CD4-positive, alpha-beta T cell treated with Interleukin-15 for 4 hours (primary cell): ENCODE results near the gene STK39.

ENCODE experiments used
- DNase-seq: peaks from one replicate; pipeline ENCODE4 v3.0.0-alpha.2; 2020; ENCODE audit warnings: low spot score

The STK39 gene

DNA sequence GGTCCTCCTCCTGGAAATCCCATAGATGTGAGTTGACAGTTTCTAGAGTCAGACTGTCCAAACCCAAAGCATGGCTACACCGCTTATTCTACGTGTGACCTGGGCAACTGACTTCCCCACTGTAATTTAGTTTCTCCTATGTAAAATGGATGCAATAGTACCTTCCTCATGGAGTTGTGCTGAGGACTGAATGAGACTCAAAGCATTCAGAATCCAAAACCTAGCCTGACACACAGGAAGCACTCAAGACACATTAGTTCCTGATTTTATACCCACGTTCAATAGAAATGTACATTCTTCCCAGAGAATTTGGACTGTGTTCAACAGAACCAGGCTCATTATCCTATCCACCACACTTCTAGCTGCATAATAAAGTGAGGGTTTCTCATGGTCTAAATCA lies 88.8 kb downstream of the STK39 start:
- no peak for DNase-seq

- DNase-seq = no peak
Measured at GRCh38 chr2:168157926-168158325, 89.5 kb downstream of the STK39 start.

DNA sequence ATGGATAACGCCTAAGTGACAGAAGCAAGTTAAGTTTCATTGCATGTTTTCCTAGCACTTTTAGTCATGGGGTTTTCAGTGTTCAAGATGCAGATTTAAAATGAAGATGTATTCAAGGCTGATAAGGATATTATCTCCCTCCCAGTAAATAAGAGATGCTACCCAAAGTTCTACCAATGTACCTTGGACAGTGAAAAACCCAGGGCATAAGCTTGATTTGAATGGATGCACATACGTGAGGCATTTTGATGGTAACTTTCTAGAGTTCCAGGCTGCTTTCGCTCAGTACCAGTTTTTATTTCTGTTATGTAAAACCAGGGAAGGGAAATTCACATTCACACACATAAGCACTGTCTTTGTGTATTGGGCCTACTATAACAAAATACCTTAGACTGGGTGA lies 90.3 kb downstream of the STK39 start:
- no peak for DNase-seq

GRCh38 chr2:168156661-168157060 lies 90.7 kb downstream of the STK39 start:
- no peak for DNase-seq

DNA sequence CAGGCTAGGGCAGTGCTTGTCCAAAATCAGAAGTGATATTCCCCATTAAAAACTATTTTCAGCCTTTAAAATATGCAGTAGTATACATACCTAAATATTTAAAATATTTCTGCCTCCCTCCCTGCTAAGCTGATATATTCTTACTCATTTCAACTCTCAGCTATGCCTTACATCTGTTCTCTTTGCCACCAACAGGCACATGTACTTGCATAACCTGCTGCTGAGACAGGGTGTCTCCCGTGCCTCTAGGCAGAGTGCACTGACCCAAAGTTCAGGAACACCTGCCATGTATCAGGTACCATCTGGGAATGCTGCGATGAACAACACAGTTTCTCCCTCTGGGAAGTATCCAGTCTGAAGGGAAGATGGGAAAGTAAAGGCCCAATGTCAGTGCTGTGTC lies 91.7 kb downstream of the STK39 start:
- no peak for DNase-seq

GRCh38 chr2:168155046-168155445 lies 92.3 kb downstream of the STK39 start:
- DNase-seq = no peak

GRCh38 chr2:168152902-168153530 lies 94.4 kb downstream of the STK39 start:
- no peak for DNase-seq

- no peak for DNase-seq
Measured at GRCh38 chr2:168149986-168150385, 97.4 kb downstream of the STK39 start.

DNA sequence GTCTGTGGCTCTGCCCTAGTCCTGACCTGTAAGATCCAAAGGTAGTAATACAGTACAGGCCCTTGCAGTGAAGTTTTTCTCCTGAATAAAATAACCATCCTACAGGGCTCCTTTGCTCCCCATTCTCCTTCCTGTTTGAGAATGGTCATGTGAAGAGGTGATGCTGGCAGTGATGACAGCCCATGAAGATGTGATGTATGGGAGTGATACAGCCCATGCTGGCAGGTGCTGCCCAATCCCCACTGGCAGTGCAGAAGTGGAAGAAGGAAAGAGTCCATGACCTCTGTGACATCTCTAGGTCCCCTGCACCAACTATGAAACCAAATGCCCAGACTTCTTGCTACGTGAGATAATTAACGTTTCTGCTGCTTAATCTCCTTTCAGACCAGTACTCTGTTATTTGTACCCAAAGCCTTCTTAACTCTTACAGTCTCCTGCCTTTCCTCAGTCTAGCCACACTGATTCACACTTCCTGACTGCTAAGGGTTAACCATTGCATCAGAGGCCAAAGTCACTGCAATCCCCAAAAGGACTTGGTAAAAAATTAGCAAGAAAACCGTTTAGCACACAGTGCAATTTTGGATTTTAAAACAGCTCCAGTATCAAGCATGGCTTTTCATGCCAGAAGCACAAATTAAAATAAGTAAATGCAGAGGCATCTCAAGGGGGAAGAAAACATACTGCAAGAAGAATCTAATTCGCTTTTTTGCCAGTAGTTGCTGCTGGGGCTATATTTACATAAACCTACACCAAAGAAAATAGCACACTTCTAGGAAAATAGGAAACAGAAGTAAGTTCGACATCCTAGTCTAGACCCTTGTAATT lies 98.0 kb downstream of the STK39 start:
- no peak for DNase-seq

GRCh38 chr2:168147830-168148794 lies 99.3 kb downstream of the STK39 start:
- DNase-seq = no peak

DNA sequence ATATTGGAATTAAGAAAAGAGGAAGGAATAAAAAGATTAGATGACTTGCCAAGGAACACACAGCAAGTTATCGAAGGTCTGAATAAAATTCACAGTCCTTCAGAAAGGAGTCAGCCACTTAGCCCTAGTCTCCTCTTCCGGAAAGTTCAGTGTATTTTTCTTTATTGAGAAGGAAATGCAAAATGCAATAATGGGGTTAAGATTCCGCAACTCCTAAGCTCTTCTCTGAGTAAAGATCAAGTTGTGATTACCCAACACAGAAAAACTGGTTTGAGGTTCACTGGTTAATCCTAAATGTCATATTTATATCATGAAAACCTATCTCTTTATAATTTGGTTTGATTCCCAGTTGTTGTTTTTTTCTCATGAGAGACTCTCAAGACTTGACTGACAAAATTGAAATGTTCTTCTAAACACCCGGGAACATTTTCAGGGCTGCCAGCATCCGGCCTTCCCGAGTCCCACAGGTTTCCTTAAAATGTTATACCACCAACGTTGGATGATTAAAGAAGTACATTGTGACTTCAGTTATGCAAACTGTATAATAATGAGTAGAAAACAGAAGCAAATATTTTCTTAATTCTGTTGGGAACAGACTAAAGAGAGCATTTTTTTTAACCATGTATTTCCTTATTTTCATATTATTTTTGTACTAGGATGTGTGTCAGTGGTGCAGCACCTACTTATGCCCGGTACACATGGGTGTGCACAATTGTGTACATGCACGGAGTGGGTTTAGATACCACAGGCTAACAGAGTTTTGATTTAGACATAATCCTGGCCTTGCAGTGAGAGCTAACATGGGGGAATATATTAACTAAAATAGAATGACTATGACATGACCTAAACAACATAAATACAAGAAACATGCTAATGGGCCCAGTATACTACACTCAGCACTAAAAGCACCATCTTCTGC lies 100.2 kb downstream of the STK39 start:
- DNase-seq = no peak

- no peak for DNase-seq
Measured at GRCh38 chr2:168145426-168146310, 101.7 kb downstream of the STK39 start.

DNA sequence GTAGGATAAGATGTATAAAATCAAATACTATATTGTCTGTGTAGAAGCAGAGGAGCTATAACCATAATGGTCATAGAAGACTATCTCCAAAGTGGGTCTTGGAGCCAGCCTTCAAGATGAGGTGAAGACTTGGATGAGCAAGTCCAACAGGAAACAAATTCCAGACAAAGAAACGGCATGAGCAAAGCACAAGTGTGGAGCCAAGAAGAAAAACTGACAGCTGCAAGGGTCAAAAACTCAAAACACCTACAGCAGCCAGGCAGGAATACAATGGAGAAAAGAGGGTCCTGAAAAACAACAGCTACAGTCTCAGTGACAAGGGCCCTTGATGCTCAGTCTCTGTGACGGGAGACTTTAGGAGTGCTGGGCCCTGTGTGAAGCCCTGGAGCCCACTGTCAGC lies 102.4 kb downstream of the STK39 start:
- DNase-seq = no peak

- no peak for DNase-seq
Measured at GRCh38 chr2:168143813-168144212, 103.6 kb downstream of the STK39 start.

DNA sequence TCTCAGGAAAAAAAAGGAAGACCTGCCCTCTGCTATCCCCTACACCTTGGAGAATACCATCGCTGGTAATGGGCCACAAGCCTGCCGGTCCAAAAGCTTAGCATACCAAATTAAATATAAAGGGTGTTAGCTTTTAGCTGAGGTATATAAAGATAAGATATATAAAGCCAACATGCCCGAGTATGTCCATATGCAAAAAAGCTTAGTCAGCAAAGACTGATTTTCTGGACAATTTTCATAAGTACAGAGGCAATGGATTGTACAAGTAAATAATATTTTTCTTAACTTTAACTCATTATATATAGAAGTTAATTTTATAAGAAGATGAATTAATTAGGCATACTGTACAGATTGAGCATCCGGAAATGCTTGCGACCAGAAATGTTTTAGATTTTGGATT lies 106.5 kb downstream of the STK39 start:
- DNase-seq = no peak

- no peak for DNase-seq
Measured at GRCh38 chr2:168139852-168140251, 107.5 kb downstream of the STK39 start.

- DNase-seq = no peak
Measured at GRCh38 chr2:168138901-168139300, 108.5 kb downstream of the STK39 start.

DNA sequence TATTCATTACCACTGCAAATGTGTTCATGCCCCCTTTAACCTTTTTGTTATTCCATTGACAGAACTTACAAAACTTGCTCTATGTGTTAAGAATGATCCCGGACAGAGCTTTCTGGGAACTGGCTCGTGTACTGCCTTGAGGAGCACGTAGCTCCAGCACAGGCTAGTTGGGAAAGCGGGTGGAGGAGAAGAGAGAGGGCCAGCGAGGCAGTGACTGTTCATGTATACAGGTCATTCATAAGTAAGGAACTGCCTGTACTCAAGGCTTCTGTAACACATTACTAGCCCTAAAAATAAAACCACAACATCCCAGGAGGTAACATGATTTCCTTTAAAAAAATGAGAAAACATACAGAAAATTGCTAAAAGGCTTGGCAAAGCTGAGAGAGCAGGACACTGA lies 109.0 kb downstream of the STK39 start:
- no peak for DNase-seq

DNA sequence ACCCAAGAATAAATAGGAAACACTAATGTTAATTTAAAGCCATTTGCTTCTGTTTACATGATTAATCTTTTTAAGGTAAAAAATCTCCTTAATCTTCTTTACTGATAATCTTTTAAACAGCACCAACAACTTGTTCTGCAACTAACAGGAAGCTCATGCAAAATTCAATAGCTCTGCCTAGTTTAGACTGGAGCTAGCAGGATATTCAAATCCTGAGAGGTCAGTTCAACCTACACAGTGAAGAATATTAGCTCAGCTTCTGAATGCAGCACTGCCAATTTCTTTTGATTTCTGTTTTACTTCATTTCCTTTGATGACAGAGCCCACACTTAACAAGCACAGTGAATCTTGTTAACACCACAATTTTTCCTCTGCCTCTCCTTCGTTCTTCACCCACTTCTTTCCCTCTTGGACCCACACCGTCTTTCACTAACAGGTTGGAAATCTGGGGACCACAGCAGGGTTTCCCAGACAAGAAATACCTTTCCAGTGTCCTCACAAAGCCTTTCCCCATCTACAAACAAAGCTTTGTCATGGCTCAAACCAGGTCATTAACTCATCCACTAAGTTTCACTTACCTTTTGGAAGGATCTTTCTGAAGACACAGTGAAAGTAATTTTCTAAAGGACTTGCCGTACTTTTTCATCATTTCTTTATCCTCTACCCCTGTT lies 109.8 kb downstream of the STK39 start:
- DNase-seq = no peak
